Aorta (tissue), 5 donors: ENCODE results near the gene GPR75. TPM values are rescaled to one million over a fixed set of nuclear protein-coding genes. Genes with fewer than 3 reads are reported as not detected.

Experiments used
- ATAC-seq: fragments of 200-7000 bp; cut with Tn5 transposase; one replicate; pipeline ENCODE4 v1.9.1; 2022; ENCODE audit warnings: moderate library complexity; ENCODE audit not compliant: low FRiP score
- DNase-seq, 2 donors: peaks; one replicate each; pipeline ENCODE4 v3.0.0-alpha.2; 2020
- H3K27ac ChIP-seq, 2 donors: one replicate each; pipeline ENCODE4 v1.5.1; 2013; ENCODE audit warnings: low read length in 2 of 2, mild to moderate bottlenecking in 2 of 2, moderate library complexity in 2 of 2, control low read depth in 1 of 2, inconsistent platforms in 1 of 2, low read depth in 1 of 2
- H3K27me3 ChIP-seq, 2 donors: one replicate each; pipeline ENCODE4 v1.6.1; 2013; ENCODE audit warnings: control low read depth in 1 of 2, low read length in 1 of 2, mild to moderate bottlenecking in 1 of 2, moderate library complexity in 1 of 2; ENCODE audit not compliant: insufficient read depth in 2 of 2, control insufficient read depth in 1 of 2
- H3K36me3 ChIP-seq, 2 donors: one replicate each; pipeline ENCODE4 v1.6.1; 2013; ENCODE audit warnings: control low read depth in 1 of 2, low read length in 1 of 2, mild to moderate bottlenecking in 1 of 2; ENCODE audit not compliant: insufficient read depth in 2 of 2, control insufficient read depth in 1 of 2
- H3K4me1 ChIP-seq, 2 donors: one replicate each; pipeline ENCODE4 v1.6.1; 2013; ENCODE audit warnings: low read length in 2 of 2, control low read depth in 1 of 2, mild to moderate bottlenecking in 1 of 2, moderate library complexity in 1 of 2; ENCODE audit not compliant: insufficient read depth in 2 of 2, control insufficient read depth in 1 of 2
- H3K4me3 ChIP-seq, 2 donors: one replicate each; pipeline ENCODE4 v1.5.1; 2013; ENCODE audit warnings: low read length in 2 of 2, control low read depth in 1 of 2, mild to moderate bottlenecking in 1 of 2
- H3K9me3 ChIP-seq: one replicate; pipeline ENCODE4 v1.6.1; 2013; ENCODE audit warnings: mild to moderate bottlenecking, low read length; ENCODE audit not compliant: control insufficient read depth
- WGBS, 2 donors: extraction: QIAGEN DNeasy Blood & Tissue Kit; methylation state at CpG; one replicate each; pipeline ENCODE4 v1.1.7; 2013; 5-methylcytosine and 5-hydroxymethylcytosine counted together
- intact Hi-C, 2 donors: fragments of 100-400 bp; cut with DNase I; formaldehyde crosslinking; loops; one replicate each; pipeline versions ENCODE4 v1.14.2 to v1.15.0; 2022
- polyA plus RNA-seq, 2 donors: library from polyadenylated mRNA; stranded (reverse); fragments of 200-250 nt; gene quantifications; one replicate each; pipeline ENCODE4 v1.2.3, GENCODE V29; 2013
- total RNA-seq, 2 donors: library from RNA; stranded (reverse); fragmentation: NEBNext Ultra II Directional; extraction: Animal tissue kit (Norgen Biotek cat#: 25700); gene quantifications; one replicate each; pipeline ENCODE4 v1.2.1, GENCODE V29; 2021
- donor health status: healthy with polysubstance abuse.
- donor health status: Bipolar disorder and iron deficiency.
- donor health status: DM: no; HTN: no; CAD: no.
- donor health status: DM: no; HTN: no; CAD: no.
- donor health status: DM: yes; HTN: yes; CAD: no.

GPR75 gene
- total and polyA plus RNA-seq, 4 donors, result 0.90 to 4.3 (median 3.1) TPM; not detected in 1

- H3K4me1 ChIP-seq, result no peaks in the 10 kb centered on the region
- no peak overlapping the region for H3K4me3 ChIP-seq
- H3K27me3 ChIP-seq, result no peaks in the 10 kb centered on the region
- H3K36me3 ChIP-seq, result peaks cover 0 to 4% of the 10 kb centered on the region in 2 donors
- H3K9me3 ChIP-seq, result no peaks in the 10 kb centered on the region
- DNase-seq, result no peak
- H3K27ac ChIP-seq, result no peak overlapping the region
- intact Hi-C loops, result no loop called here
- ATAC-seq, result no peak
These were observed 22.2 kb upstream of the GPR75 start for GRCh38 chr2:53881986-53882385.

GRCh38 chr2:53881360-53881759 lies 21.6 kb upstream of the GPR75 start:
- Histone ChIP-seq H3K36me3 (peaks cover 0 to 2% of the 10 kb centered on the region in 2 donors), H3K4me3 (no peak overlapping the region), H3K27me3 (no peaks in the 10 kb centered on the region), H3K4me1 (no peaks in the 10 kb centered on the region), H3K27ac (no peak overlapping the region), H3K9me3 (no peaks in the 10 kb centered on the region)
- intact Hi-C loops, result no loop called here
- ATAC-seq, result no peak
- DNase-seq, result no peak
- WGBS, 2 donors, result 96% methylated on average over 2 of the region's 2 CpGs

GRCh38 chr2:53880756-53881155 lies 21.0 kb upstream of the GPR75 start:
- WGBS, 2 donors, result 88 to 92% methylated on average over 3 of the region's 3 CpGs
- intact Hi-C loops, result no loop called here

GRCh38 chr2:53877556-53877955 lies 17.8 kb upstream of the GPR75 start:
- no peak overlapping the region for H3K27ac ChIP-seq
- no peaks in the 10 kb centered on the region for H3K4me1 ChIP-seq
- no peak for DNase-seq
- H3K36me3 ChIP-seq, result peaks cover 0 to 2% of the 10 kb centered on the region in 2 donors
- 94 to 95% methylated on average over 2 of the region's 2 CpGs for WGBS, 2 donors
- no peak overlapping the region for H3K4me3 ChIP-seq
- no peaks in the 10 kb centered on the region for H3K9me3 ChIP-seq
- intact Hi-C loops, result no loop called here
- ATAC-seq, result no peak
- H3K27me3 ChIP-seq, result no peaks in the 10 kb centered on the region

More at GRCh38 chr2:53880756-53881155, 21.0 kb upstream of the GPR75 start:
- no peaks in the 10 kb centered on the region for H3K9me3 ChIP-seq
- no peak for DNase-seq
- ATAC-seq, result no peak
- no peak overlapping the region for H3K4me3 ChIP-seq
- H3K27me3 ChIP-seq, result no peaks in the 10 kb centered on the region
- H3K4me1 ChIP-seq, result no peaks in the 10 kb centered on the region
- peaks cover 0 to 2% of the 10 kb centered on the region in 2 donors for H3K36me3 ChIP-seq
- H3K27ac ChIP-seq, result no peak overlapping the region

GRCh38 chr2:53877112-53877511 lies 17.3 kb upstream of the GPR75 start:
- H3K4me3 ChIP-seq, result no peak overlapping the region
- no peak for ATAC-seq
- intact Hi-C loops, result no loop called here
- no peaks in the 10 kb centered on the region for H3K4me1 ChIP-seq
- WGBS, 2 donors, result 36 to 48% methylated on average over 1 of the region's 1 CpG
- H3K27me3 ChIP-seq, result no peaks in the 10 kb centered on the region
- DNase-seq, result no peak
- peaks cover 0 to 2% of the 10 kb centered on the region in 2 donors for H3K36me3 ChIP-seq
- H3K9me3 ChIP-seq, result no peaks in the 10 kb centered on the region
- H3K27ac ChIP-seq, result no peak overlapping the region

- intact Hi-C loops, result no loop called here
- H3K27ac ChIP-seq, result no peak overlapping the region
- H3K9me3 ChIP-seq, result no peaks in the 10 kb centered on the region
- H3K36me3 ChIP-seq, result peaks cover 0 to 2% of the 10 kb centered on the region in 2 donors
- no peak overlapping the region for H3K4me3 ChIP-seq
- ATAC-seq (no peak), DNase-seq (no peak)
- WGBS, 2 donors, result 93 to 95% methylated on average over 7 of the region's 7 CpGs
- no peaks in the 10 kb centered on the region for H3K4me1 ChIP-seq
- H3K27me3 ChIP-seq, result no peaks in the 10 kb centered on the region
These were observed 14.7 kb upstream of the GPR75 start for GRCh38 chr2:53874401-53874950.

- ATAC-seq, result no peak
These were observed 8.0 kb upstream of the GPR75 start for GRCh38 chr2:53867773-53868172.

GRCh38 chr2:53867169-53867568 lies 7.4 kb upstream of the GPR75 start:
- Histone ChIP-seq H3K4me1 (no peaks in the 10 kb centered on the region), H3K27me3 (no peaks in the 10 kb centered on the region), H3K27ac (no peak overlapping the region), H3K4me3 (no peak overlapping the region), H3K9me3 (no peaks in the 10 kb centered on the region), H3K36me3 (peaks cover 7 to 8% of the 10 kb centered on the region in 2 donors)
- DNase-seq (no peak), ATAC-seq (no peak)
- WGBS, 2 donors, result 82 to 90% methylated on average over 5 of the region's 5 CpGs
- intact Hi-C loops, result no loop called here

More at GRCh38 chr2:53867773-53868172, 8.0 kb upstream of the GPR75 start:
- no peak for DNase-seq
- Histone ChIP-seq H3K27ac (no peak overlapping the region), H3K4me1 (no peaks in the 10 kb centered on the region), H3K4me3 (no peak overlapping the region), H3K27me3 (no peaks in the 10 kb centered on the region), H3K36me3 (peaks cover 7 to 8% of the 10 kb centered on the region in 2 donors), H3K9me3 (no peaks in the 10 kb centered on the region)
- intact Hi-C loops, result no loop called here
- WGBS, 2 donors, result 95 to 98% methylated on average over 2 of the region's 2 CpGs

- intact Hi-C loops, result no loop called here
- 75 to 82% methylated on average over 5 of the region's 5 CpGs for WGBS, 2 donors
These were observed 6.2 kb upstream of the GPR75 start for GRCh38 chr2:53865962-53866361.

More at GRCh38 chr2:53865962-53866361, 6.2 kb upstream of the GPR75 start:
- no peaks in the 10 kb centered on the region for H3K27me3 ChIP-seq
- DNase-seq, result no peak
- H3K4me1 ChIP-seq, result no peaks in the 10 kb centered on the region
- no peak overlapping the region for H3K27ac ChIP-seq
- H3K9me3 ChIP-seq, result no peaks in the 10 kb centered on the region
- H3K36me3 ChIP-seq, result peaks cover 7 to 8% of the 10 kb centered on the region in 2 donors
- no peak for ATAC-seq
- no peak overlapping the region for H3K4me3 ChIP-seq
